PC-9 (cell line): ENCODE data around the gene DAPK2. TPM values are rescaled to one million over a fixed set of nuclear protein-coding genes. Genes with fewer than 3 reads are reported as not detected.

ENCODE experiments used
- BruUV-seq: library from RNA; stranded (reverse); fragments of 400-500 nt; replicated peaks from 2 replicates; lab custom pipeline; 2021; lab: Mats Ljungman, UMichigan
- CTCF ChIA-PET: fragments of 300-600 bp; sonication (Branson Sonifier 250); formaldehyde crosslinking; loops from one replicate; lab custom pipeline; 2022; ENCODE audit warnings: antibody characterized with exemption; lab: Charles Lee
- POLR2A ChIA-PET: fragments of 300-600 bp; sonication (Branson Sonifier 250); formaldehyde crosslinking; loops from one replicate; lab custom pipeline; 2022; ENCODE audit warnings: antibody characterized with exemption; ENCODE audit not compliant: unreplicated experiment; lab: Charles Lee
- DNase-seq, 2 experiments: peaks; one replicate each; pipeline versions ENCODE4 v3.0.0 to v3.0.0-alpha.2; 2015 to 2022; ENCODE audit warnings: mixed read lengths in 1 of 2
- H2AFZ ChIP-seq: fragments of 200-600 bp; sonication (generic); 2 replicates; pipeline ENCODE4 v1.8.1; 2017; ENCODE audit warnings: antibody characterized with exemption
- H3F3A ChIP-seq: fragments of 200-600 bp; sonication (generic); 2 replicates; pipeline ENCODE4 v1.8.1; 2017; ENCODE audit warnings: antibody characterized with exemption, mild to moderate bottlenecking, low read depth; ENCODE audit not compliant: insufficient read depth
- H3K27ac ChIP-seq: fragments of 200-600 bp; sonication (generic); 2 replicates; pipeline ENCODE4 v1.6.1; 2016; ENCODE audit warnings: mixed run types
- H3K27me3 ChIP-seq: fragments of 200-600 bp; sonication (generic); 2 replicates; pipeline ENCODE4 v1.6.1; 2016; ENCODE audit warnings: low read depth, mixed run types; ENCODE audit not compliant: insufficient read depth
- H3K36me3 ChIP-seq: fragments of 200-600 bp; sonication (generic); 2 replicates; pipeline ENCODE4 v1.6.1; 2016; ENCODE audit warnings: low read depth, mixed run types
- H3K4me1 ChIP-seq: fragments of 200-600 bp; sonication (generic); replicated peaks from 2 replicates; pipeline ENCODE4 v1.6.1; 2016; ENCODE audit warnings: mixed run types; ENCODE audit not compliant: insufficient read depth
- H3K4me2 ChIP-seq: fragments of 200-600 bp; sonication (generic); 2 replicates; pipeline ENCODE4 v1.6.1; 2017; ENCODE audit warnings: mixed run types
- H3K4me3 ChIP-seq: fragments of 200-600 bp; sonication (generic); 2 replicates; pipeline ENCODE4 v1.6.1; 2016; ENCODE audit warnings: mixed run types
- H3K79me2 ChIP-seq: fragments of 200-600 bp; sonication (generic); 2 replicates; pipeline ENCODE4 v1.6.1; 2017; ENCODE audit warnings: low read depth, mixed run types
- H3K9me2 ChIP-seq: fragments of 200-600 bp; sonication (generic); 2 replicates; pipeline ENCODE4 v1.8.1; 2017; ENCODE audit warnings: mild to moderate bottlenecking; ENCODE audit not compliant: insufficient read depth
- H3K9me3 ChIP-seq: fragments of 200-600 bp; sonication (generic); 2 replicates; pipeline ENCODE4 v1.8.1; 2016; ENCODE audit warnings: low read depth; ENCODE audit not compliant: insufficient read depth
- H4K20me1 ChIP-seq: fragments of 200-600 bp; sonication (generic); 2 replicates; pipeline ENCODE4 v1.8.1; 2017; ENCODE audit not compliant: insufficient read depth
- EZH2 ChIP-seq: fragments of 200-600 bp; sonication (generic); IDR thresholded peaks from 2 replicates; pipeline ENCODE4 v1.8.0; 2017; ENCODE audit warnings: antibody characterized with exemption, low read depth
- intact Hi-C: fragments of 100-400 bp; cut with micrococcal nuclease; formaldehyde crosslinking; loops from one replicate; pipeline ENCODE4 v1.10.0; 2022; ENCODE audit not compliant: unreplicated experiment
- total RNA-seq: library from RNA; stranded (reverse); gene quantifications from 2 replicates; pipeline ENCODE4 v1.2.3, GENCODE V29; 2021
- TF ChIP-seq, protein P1 (sequence below): fragments of 200-600 bp; sonication (generic); conservative IDR thresholded peaks from 2 replicates; pipeline ENCODE4 v1.6.1; 2017; ENCODE audit warnings: mixed run types, antibody characterized with exemption, mild to moderate bottlenecking, moderate library complexity

Gene DAPK2
- total RNA-seq, 1 experiment from 2014 or later, result 11.0 TPM

DNA sequence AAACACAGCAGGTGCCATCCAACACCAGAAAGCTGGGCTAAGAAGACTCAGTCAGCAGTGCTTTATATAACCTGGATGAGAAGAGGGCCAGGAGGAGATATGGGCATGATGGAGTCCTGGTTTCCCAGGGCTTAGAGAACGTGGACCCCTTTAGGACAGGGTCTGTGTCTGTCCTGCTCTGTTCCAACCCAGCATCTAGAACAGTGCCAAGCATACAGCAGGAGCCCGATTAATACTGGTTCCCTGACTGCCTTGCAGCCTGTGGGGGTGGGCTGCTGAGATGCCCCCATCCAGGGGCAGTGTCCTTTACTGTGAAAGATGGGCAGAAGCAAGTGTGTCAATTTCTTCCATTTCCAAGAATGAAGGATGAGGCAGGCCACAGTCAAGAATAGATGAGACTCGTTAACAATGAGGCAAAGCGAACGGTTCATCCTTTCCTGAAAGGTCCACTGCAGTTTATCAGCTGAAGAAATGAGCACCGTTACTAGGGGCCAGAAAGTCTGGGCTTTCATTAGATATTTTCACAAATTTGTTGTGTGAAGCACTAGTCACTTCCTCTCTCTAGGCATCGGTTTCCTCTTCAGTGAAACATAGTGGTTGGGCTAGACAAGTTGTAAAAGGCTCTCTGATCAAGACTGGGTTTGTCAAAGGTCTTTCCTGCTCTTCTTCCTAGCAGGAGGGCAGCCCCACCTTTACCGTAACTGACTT is 140.6 kb downstream of the DAPK2 start:
- intact Hi-C loops, result no loop called here
- Histone ChIP-seq H3K9me3 (no peaks in the 10 kb centered on the region), H3K36me3 (no peaks in the 10 kb centered on the region), H3K4me3 (no peak overlapping the region), H2AFZ (no peak overlapping the region), H3K27me3 (no peaks in the 10 kb centered on the region), H3K4me1 (no peaks in the 10 kb centered on the region), H3K27ac (no peak overlapping the region), H3K9me2 (no peaks in the 10 kb centered on the region), H3K79me2 (no peaks in the 10 kb centered on the region), H3F3A (no peaks in the 10 kb centered on the region), H3K4me2 (no peak overlapping the region), H4K20me1 (no peaks in the 10 kb centered on the region)
- CTCF ChIA-PET, result no interaction called here
- no peak for DNase-seq
- POLR2A ChIA-PET, result no interaction called here
- TF ChIP-seq EZH2, result no peak
- TF ChIP-seq, protein P1, sequence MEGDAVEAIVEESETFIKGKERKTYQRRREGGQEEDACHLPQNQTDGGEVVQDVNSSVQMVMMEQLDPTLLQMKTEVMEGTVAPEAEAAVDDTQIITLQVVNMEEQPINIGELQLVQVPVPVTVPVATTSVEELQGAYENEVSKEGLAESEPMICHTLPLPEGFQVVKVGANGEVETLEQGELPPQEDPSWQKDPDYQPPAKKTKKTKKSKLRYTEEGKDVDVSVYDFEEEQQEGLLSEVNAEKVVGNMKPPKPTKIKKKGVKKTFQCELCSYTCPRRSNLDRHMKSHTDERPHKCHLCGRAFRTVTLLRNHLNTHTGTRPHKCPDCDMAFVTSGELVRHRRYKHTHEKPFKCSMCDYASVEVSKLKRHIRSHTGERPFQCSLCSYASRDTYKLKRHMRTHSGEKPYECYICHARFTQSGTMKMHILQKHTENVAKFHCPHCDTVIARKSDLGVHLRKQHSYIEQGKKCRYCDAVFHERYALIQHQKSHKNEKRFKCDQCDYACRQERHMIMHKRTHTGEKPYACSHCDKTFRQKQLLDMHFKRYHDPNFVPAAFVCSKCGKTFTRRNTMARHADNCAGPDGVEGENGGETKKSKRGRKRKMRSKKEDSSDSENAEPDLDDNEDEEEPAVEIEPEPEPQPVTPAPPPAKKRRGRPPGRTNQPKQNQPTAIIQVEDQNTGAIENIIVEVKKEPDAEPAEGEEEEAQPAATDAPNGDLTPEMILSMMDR, result no peak
- BruUV-seq, result no TSS peak

DNA sequence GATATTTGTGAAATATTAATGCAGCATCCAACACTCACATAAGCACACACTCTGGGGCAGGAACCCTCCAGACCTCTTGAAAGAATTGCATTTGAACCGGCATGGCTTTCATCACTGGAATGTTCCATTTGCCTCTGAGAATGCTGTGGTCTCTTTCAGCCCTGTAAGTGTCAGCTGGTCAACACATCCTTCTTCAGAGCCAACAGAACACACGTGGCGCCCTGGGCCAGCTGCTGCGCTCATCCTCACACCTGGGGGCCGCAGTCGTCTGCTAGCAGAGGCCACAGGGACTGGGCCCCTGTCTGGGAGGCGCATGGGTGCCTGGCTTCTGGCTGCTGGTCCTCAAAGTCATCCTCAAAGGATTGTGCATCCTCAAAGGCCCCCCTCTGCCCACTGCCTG is 141.2 kb downstream of the DAPK2 start:
- H3K9me3 ChIP-seq, result no peaks in the 10 kb centered on the region
- TF ChIP-seq EZH2, result no peak
- TF ChIP-seq, protein P1, result no peak
- no peak for DNase-seq
- intact Hi-C loops, result no loop called here
- no peaks in the 10 kb centered on the region for H3K9me2 ChIP-seq
- H3K4me3 ChIP-seq, result no peak overlapping the region
- H3K27me3 ChIP-seq, result no peaks in the 10 kb centered on the region
- no peaks in the 10 kb centered on the region for H3K79me2 ChIP-seq
- H2AFZ ChIP-seq, result no peak overlapping the region
- H3F3A ChIP-seq, result no peaks in the 10 kb centered on the region
- CTCF ChIA-PET, result no interaction called here
- H3K4me1 ChIP-seq, result no peaks in the 10 kb centered on the region
- no peaks in the 10 kb centered on the region for H4K20me1 ChIP-seq
- H3K27ac ChIP-seq, result no peak overlapping the region
- no peak overlapping the region for H3K4me2 ChIP-seq
- BruUV-seq, result no TSS peak
- no peaks in the 10 kb centered on the region for H3K36me3 ChIP-seq
- POLR2A ChIA-PET, result no interaction called here

DNA sequence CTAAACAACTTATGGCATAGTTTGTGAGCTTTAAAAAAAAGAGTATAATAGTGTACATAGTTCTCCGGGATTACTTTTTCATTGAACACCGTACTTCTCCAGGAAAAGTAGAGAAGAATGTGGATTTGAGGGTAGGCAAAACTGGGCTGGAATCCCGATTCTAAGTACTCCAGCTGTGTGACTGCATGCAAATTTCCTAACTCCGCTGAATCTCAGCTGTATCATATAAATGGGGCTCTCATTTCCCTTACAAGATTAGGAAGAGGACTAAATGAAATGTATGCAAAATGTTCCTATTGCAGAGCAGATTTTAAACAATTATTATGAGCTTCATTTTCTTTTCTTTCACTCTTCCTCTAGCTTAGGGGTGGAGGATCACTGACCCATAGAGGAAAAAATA is 142.2 kb downstream of the DAPK2 start:
- Histone ChIP-seq H3K9me3 (no peaks in the 10 kb centered on the region), H3K27ac (no peak overlapping the region), H3K36me3 (no peaks in the 10 kb centered on the region), H4K20me1 (no peaks in the 10 kb centered on the region), H3K79me2 (no peaks in the 10 kb centered on the region), H2AFZ (no peak overlapping the region), H3F3A (no peaks in the 10 kb centered on the region), H3K4me3 (no peak overlapping the region), H3K4me2 (no peak overlapping the region), H3K9me2 (no peaks in the 10 kb centered on the region), H3K27me3 (no peaks in the 10 kb centered on the region), H3K4me1 (no peaks in the 10 kb centered on the region)
- intact Hi-C loops, result no loop called here
- DNase-seq, result no peak
- BruUV-seq, result no TSS peak
- TF ChIP-seq, protein P1, result no peak
- no peak for TF ChIP-seq EZH2
- POLR2A ChIA-PET, result no interaction called here
- CTCF ChIA-PET, result interaction anchor here (0.6 kb wide), 1 partner anchor 165 kb away, joined by 3 read pairs; no protein-coding TSS in a partner anchor
